Large intestine (tissue), 3 donors: ENCODE results near the gene MIPOL1. TPM values are rescaled to one million over a fixed set of nuclear protein-coding genes. Genes with fewer than 3 reads are reported as not detected.

Source experiments
- DNase-seq, 2 donors: peaks; one replicate each; pipeline versions ENCODE4 v3.0.0 to v3.0.0-alpha.2; 2013
- H3K27ac ChIP-seq: one replicate; pipeline ENCODE4 v1.5.1; 2013; ENCODE audit warnings: low read length
- H3K27me3 ChIP-seq: 2 replicates; pipeline ENCODE4 v1.6.1; 2013; ENCODE audit warnings: low read length; ENCODE audit not compliant: control insufficient read depth, insufficient read depth
- H3K36me3 ChIP-seq: 2 replicates; pipeline ENCODE4 v1.6.1; 2013; ENCODE audit warnings: low read length; ENCODE audit not compliant: control insufficient read depth, insufficient read depth
- H3K4me1 ChIP-seq: one replicate; pipeline ENCODE4 v1.6.1; 2013; ENCODE audit warnings: low read length; ENCODE audit not compliant: control insufficient read depth, insufficient read depth
- H3K4me3 ChIP-seq: one replicate; pipeline ENCODE4 v1.5.1; 2013; ENCODE audit warnings: low read length
- H3K9me3 ChIP-seq: one replicate; pipeline ENCODE4 v1.6.1; 2013; ENCODE audit warnings: mild to moderate bottlenecking, low read depth, low read length, moderate library complexity; ENCODE audit not compliant: control insufficient read depth
- WGBS: methylation state at CpG from one replicate; pipeline ENCODE4 v1.1.5; 2013; ENCODE audit warnings: low lambda C conversion rate; ENCODE audit not compliant: insufficient coverage; 5-methylcytosine and 5-hydroxymethylcytosine counted together
- polyA plus RNA-seq: library from polyadenylated mRNA; unstranded; fragments of 120-200 nt; gene quantifications from one replicate; pipeline ENCODE4 v1.2.1, GENCODE V29; 2013

Gene MIPOL1
- polyA plus RNA-seq, 1 donor: 10.0 TPM

- DNase-seq: peak in 1 of 2 donors; percentile 53
- Histone ChIP-seq H3K9me3 (peaks cover 5% of the 10 kb centered on the region), H3K36me3 (no peaks in the 10 kb centered on the region), H3K4me3 (peak overlapping the region; percentile 19), H3K27ac (no peak overlapping the region), H3K4me1 (peaks cover 17% of the 10 kb centered on the region), H3K27me3 (peaks cover 73% of the 10 kb centered on the region)
- WGBS: 0% methylated on average over 1 of the region's 22 CpGs
Measured at GRCh38 chr14:37601865-37602264, 404.1 kb downstream of the MIPOL1 start.

Other genes with a start within 250 kb of the MIPOL1 start
- 0.58 TPM for gene SLC25A21, start 25.3 kb upstream of the MIPOL1 start, polyA plus RNA-seq